HepG2 (cell line): ENCODE measurements around the gene OTX1. TPM values are rescaled to one million over a fixed set of nuclear protein-coding genes. Genes with fewer than 3 reads are reported as not detected.

Experiments
- ARHGAP35 ChIP-seq: sonication (generic); formaldehyde crosslinking; IDR thresholded peaks from 2 replicates; pipeline ENCODE4 v1.9.0; 2022; ENCODE audit warnings: mild to moderate bottlenecking, inconsistent platforms, moderate library complexity, missing genetic modification reagents, borderline replicate concordance
- BRCA1 ChIP-seq: sonication (generic); formaldehyde crosslinking; IDR thresholded peaks from 2 replicates; pipeline ENCODE4 v1.4.0; 2020; ENCODE audit warnings: missing genetic modification reagents
- DPF2 ChIP-seq: sonication (generic); formaldehyde crosslinking; IDR thresholded peaks from 2 replicates; pipeline ENCODE4 v1.4.0; 2020; ENCODE audit warnings: mild to moderate bottlenecking, low read depth, missing genetic modification reagents, borderline replicate concordance
- FOXC1 ChIP-seq: sonication (generic); formaldehyde crosslinking; IDR thresholded peaks from 2 replicates; pipeline ENCODE4 v1.8.0; 2022; ENCODE audit warnings: mild to moderate bottlenecking, missing genetic modification reagents, borderline replicate concordance
- ISL2 ChIP-seq: sonication (generic); formaldehyde crosslinking; IDR thresholded peaks from 2 replicates; pipeline ENCODE4 v1.5.0; 2020; ENCODE audit warnings: missing genetic modification reagents
- KLF12 ChIP-seq: sonication (generic); formaldehyde crosslinking; IDR thresholded peaks from 2 replicates; pipeline ENCODE4 v1.4.0; 2020; ENCODE audit warnings: missing genetic modification reagents, borderline replicate concordance
- NRL ChIP-seq: sonication (generic); formaldehyde crosslinking; IDR thresholded peaks from 2 replicates; pipeline ENCODE4 v1.5.0; 2020; ENCODE audit warnings: missing genetic modification reagents, mild to moderate bottlenecking, moderate library complexity, borderline replicate concordance
- ONECUT2 ChIP-seq: sonication (generic); formaldehyde crosslinking; IDR thresholded peaks from 2 replicates; pipeline ENCODE4 v1.4.0; 2020; ENCODE audit warnings: missing genetic modification reagents
- POLR2G ChIP-seq: fragments of 200-400 bp; formaldehyde crosslinking; IDR thresholded peaks from 2 replicates; pipeline ENCODE4 v1.6.1; 2018; ENCODE audit warnings: mild to moderate bottlenecking, low read depth, low read length, moderate library complexity
- TBX2 ChIP-seq: sonication (generic); formaldehyde crosslinking; IDR thresholded peaks from 2 replicates; pipeline ENCODE4 v1.5.0; 2020; ENCODE audit warnings: missing genetic modification reagents, mild to moderate bottlenecking, borderline replicate concordance
- ZBTB40 ChIP-seq, 2 experiments: fragments of 450-650 bp in 1 of 2; sonication (generic) in 1 of 2; formaldehyde crosslinking in 1 of 2; IDR thresholded peaks; 2 replicates each; pipeline versions ENCODE4 v1.6.1 to v1.8.0; 2016 to 2022; ENCODE audit warnings: antibody characterized with exemption in 1 of 2, mild to moderate bottlenecking in 1 of 2, missing genetic modification reagents in 1 of 2
- ZFAT ChIP-seq: sonication (generic); formaldehyde crosslinking; conservative IDR thresholded peaks from 2 replicates; pipeline ENCODE4 v1.8.1; 2023; ENCODE audit warnings: missing genetic modification reagents, inconsistent platforms
- ZFX ChIP-seq: sonication (generic); formaldehyde crosslinking; IDR thresholded peaks from 2 replicates; pipeline ENCODE4 v1.4.0; 2020; ENCODE audit warnings: mild to moderate bottlenecking, low read depth, missing genetic modification reagents, moderate library complexity
- ZNF430 ChIP-seq: sonication (generic); formaldehyde crosslinking; IDR thresholded peaks from 2 replicates; pipeline ENCODE4 v1.9.0; 2021; ENCODE audit warnings: mild to moderate bottlenecking, missing genetic modification reagents
- ZNF446 ChIP-seq: sonication (generic); formaldehyde crosslinking; IDR thresholded peaks from 2 replicates; pipeline ENCODE4 v1.5.0; 2020; ENCODE audit warnings: mild to moderate bottlenecking, missing genetic modification reagents
- ZNF570 ChIP-seq: sonication (generic); formaldehyde crosslinking; IDR thresholded peaks from 2 replicates; pipeline ENCODE4 v1.4.0; 2020; ENCODE audit warnings: mild to moderate bottlenecking, missing genetic modification reagents, borderline replicate concordance
- ZNF770 ChIP-seq: sonication (generic); formaldehyde crosslinking; IDR thresholded peaks from 2 replicates; pipeline ENCODE4 v1.5.0; 2020; ENCODE audit warnings: mild to moderate bottlenecking, missing genetic modification reagents
- ZNF839 ChIP-seq: sonication (generic); formaldehyde crosslinking; IDR thresholded peaks from 2 replicates; pipeline ENCODE4 v1.4.0; 2020; ENCODE audit warnings: missing genetic modification reagents, mild to moderate bottlenecking, borderline replicate concordance
- polyA plus RNA-seq, 8 experiments: library from polyadenylated mRNA; depleted of rRNA in 3 of 8; stranded (reverse) in 7 of 8; unstranded in 1 of 8; fragments of >200 nt; fragmentation: Illumina TruSeq in 4 of 8; extraction: Trizol in 4 of 8; gene quantifications; 2 replicates each; pipeline versions ENCODE4 v1.2.1 to v1.2.3, GENCODE V29; 2011 to 2016; ENCODE audit warnings: low read depth in 4 of 8, missing spikeins in 1 of 8, mixed read lengths in 1 of 8; ENCODE audit not compliant: insufficient read depth in 1 of 8
- total RNA-seq, 5 experiments: library from RNA; depleted of rRNA; stranded (reverse); fragments of >200 nt; fragmentation: Illumina TruSeq; extraction: Trizol; gene quantifications; 2 replicates each; pipeline ENCODE4 v1.2.3, GENCODE V29; 2016; ENCODE audit warnings: low read depth in 1 of 5

OTX1 gene
- total and polyA plus RNA-seq, 2 of the 13 experiments (the other 11 are each of a cell fraction or from before 2014, with no cell fraction given), result 1.0 to 5.0 TPM

DNA sequence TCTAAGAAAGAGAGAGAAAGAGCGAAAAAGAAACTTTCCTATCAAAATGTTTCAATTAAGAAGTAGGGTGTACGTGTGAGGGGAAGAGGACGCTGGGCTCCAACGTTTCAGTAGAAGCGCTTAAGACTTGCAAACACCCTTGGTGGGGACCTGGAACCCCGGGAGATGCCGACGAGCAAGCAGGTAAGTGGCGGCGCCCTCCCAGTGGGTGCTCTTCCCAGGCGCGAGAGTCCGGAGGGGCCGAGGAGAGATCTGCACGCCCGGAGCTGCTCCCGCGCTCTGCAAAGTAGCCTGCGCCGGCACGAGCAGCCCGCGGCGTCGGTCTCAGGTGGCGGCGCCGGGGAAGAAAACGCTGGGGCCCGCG lies 678 bp upstream of the OTX1 start (continued):
- no peak for TF ChIP-seq ZBTB40 (IDR thresholded peaks at IDR 0.05)
- peak; percentile 35; the same call in 1 of the 2 replicates for TF ChIP-seq ZBTB40 (CRISPR knock-in tag; IDR thresholded peaks at IDR 0.05)
- TF ChIP-seq NRL, result 0 out of 2 replicates have a peak, but pooled peaks have one; percentile 14
- 0 out of 2 replicates have a peak, but pooled peaks have one; percentile 20 for TF ChIP-seq KLF12 (CRISPR knock-in tag)
- TF ChIP-seq POLR2G, result peak; percentile 57; the same call in 1 of the 2 replicates
- TF ChIP-seq ZNF570 (CRISPR knock-in tag), result no peak
- TF ChIP-seq FOXC1 (CRISPR knock-in tag), result peak; percentile 35; the same call in 1 of the 2 replicates
- TF ChIP-seq BRCA1 (CRISPR knock-in tag), result peak; percentile 88; the same call in 1 of the 2 replicates
- 0 out of 2 replicates have a peak, but pooled peaks have one; percentile 71 for TF ChIP-seq ZFAT (CRISPR knock-in tag)
- 0 out of 2 replicates have a peak, but pooled peaks have one; percentile 5 for TF ChIP-seq ZNF839 (CRISPR knock-in tag)
- TF ChIP-seq ISL2 (CRISPR knock-in tag), result 0 out of 2 replicates have a peak, but pooled peaks have one; percentile 19
- TF ChIP-seq DPF2, result no peak
- TF ChIP-seq TBX2 (CRISPR knock-in tag), result 0 out of 2 replicates have a peak, but pooled peaks have one; percentile 33
- 0 out of 2 replicates have a peak, but pooled peaks have one; percentile 2 for TF ChIP-seq ZNF430 (CRISPR knock-in tag)
- no peak for TF ChIP-seq ONECUT2
- 0 out of 2 replicates have a peak, but pooled peaks have one; percentile 58 for TF ChIP-seq ARHGAP35 (CRISPR knock-in tag)
- TF ChIP-seq ZFX, result no peak
- peak; percentile 66; the same call in 1 of the 2 replicates for TF ChIP-seq ZNF446 (CRISPR knock-in tag)
- peak; percentile 26; the same call in 1 of the 2 replicates for TF ChIP-seq ZNF770 (CRISPR knock-in tag)
